GM18858 (cell line): Measurements from ENCODE around the gene MTG1.
"Not testable (repeated sequence)": the region's sequence is repeated elsewhere in the genome, so short reads cannot be mapped to it uniquely, and the experiment has no call there.

Experiments used
- ATAC-seq: cut with Tn5 transposase; IDR thresholded peaks from one replicate; pipeline ENCODE4 v1.9.1; 2021; ENCODE audit not compliant: unreplicated experiment

The MTG1 gene

GRCh38 chr10:133422807-133423771, 29.1 kb downstream of the MTG1 start:
- no peak for ATAC-seq

GRCh38 chr10:133424102-133424501, 30.1 kb downstream of the MTG1 start:
- ATAC-seq, result not testable (repeated sequence)

GRCh38 chr10:133424601-133425000, 30.6 kb downstream of the MTG1 start, which contains the start of gene SPRN:
Gene SPRN, minus strand, starts transcription at chr10:133424625. Its CDS starts 944 bp downstream, at chr10:133423681.
- not testable (repeated sequence) for ATAC-seq

- not testable (repeated sequence) for ATAC-seq
Measured at GRCh38 chr10:133429571-133429970, 35.6 kb downstream of the MTG1 start.

DNA sequence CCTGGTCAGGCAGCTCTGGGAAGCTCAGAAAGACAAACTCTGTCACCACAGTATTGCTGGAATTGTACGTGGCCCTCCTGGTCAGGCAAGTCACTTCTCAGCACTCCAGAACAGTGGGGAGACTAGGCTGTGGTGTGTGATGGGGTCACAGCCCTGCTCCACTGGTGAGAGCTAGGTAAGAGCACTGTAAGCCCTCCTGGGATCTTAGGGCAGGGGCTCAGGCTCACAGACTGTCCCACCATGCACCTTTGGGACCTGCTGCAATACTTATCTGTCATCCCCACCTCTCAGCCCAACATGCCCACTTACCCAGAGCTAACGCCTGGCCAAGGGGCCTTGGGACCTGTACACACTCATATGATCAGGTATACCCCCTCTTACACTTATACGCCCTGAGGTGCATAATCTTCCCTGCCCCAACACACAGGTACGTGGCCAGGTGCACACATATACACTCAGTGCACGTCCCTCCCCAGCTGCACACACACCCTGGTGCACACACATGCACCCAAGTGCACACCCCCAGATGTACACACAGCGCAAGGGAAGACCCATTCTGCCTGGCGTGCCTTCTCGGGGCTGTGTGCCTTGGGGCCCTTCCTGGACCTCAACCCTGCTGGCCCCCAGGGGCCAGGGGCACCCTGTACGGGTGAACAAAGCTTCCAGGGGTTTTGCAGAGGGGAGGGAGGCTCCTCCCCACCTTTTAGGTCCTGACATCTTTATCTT, 38.1 kb downstream of the MTG1 start:
- ATAC-seq, result not testable (repeated sequence)

DNA sequence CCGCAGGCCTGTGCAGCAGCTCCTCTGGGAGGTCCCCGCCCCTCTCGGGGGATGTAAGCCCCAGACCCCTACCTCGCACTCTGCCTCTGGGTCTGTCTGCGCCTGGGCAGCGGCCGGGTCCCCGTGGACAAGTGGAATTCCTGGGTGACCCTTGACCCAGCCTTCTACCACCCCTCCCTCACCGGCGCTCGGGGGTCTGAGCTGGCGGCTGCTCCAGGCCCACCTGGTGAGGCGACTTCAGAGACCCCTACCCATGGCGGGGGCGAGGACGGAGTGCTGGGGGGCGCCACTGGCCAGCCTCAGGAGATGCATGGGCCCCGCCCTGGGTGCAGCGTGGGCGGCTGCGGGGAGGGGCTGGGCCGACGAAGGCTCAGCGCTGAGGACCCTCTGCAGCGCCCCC, 38.8 kb downstream of the MTG1 start:
- not testable (repeated sequence) for ATAC-seq

- no peak for ATAC-seq
Measured at GRCh38 chr10:133438711-133439273, 44.8 kb downstream of the MTG1 start.

- ATAC-seq, result no peak
Measured at GRCh38 chr10:133439517-133440461, 45.8 kb downstream of the MTG1 start.

GRCh38 chr10:133440633-133441285, 46.8 kb downstream of the MTG1 start:
- no peak for ATAC-seq

GRCh38 chr10:133441356-133441755, 47.4 kb downstream of the MTG1 start:
- not testable (repeated sequence) for ATAC-seq

- no peak for ATAC-seq
Measured at GRCh38 chr10:133441780-133442179, 47.8 kb downstream of the MTG1 start.

GRCh38 chr10:133442191-133442966, 48.4 kb downstream of the MTG1 start:
- no peak for ATAC-seq

DNA sequence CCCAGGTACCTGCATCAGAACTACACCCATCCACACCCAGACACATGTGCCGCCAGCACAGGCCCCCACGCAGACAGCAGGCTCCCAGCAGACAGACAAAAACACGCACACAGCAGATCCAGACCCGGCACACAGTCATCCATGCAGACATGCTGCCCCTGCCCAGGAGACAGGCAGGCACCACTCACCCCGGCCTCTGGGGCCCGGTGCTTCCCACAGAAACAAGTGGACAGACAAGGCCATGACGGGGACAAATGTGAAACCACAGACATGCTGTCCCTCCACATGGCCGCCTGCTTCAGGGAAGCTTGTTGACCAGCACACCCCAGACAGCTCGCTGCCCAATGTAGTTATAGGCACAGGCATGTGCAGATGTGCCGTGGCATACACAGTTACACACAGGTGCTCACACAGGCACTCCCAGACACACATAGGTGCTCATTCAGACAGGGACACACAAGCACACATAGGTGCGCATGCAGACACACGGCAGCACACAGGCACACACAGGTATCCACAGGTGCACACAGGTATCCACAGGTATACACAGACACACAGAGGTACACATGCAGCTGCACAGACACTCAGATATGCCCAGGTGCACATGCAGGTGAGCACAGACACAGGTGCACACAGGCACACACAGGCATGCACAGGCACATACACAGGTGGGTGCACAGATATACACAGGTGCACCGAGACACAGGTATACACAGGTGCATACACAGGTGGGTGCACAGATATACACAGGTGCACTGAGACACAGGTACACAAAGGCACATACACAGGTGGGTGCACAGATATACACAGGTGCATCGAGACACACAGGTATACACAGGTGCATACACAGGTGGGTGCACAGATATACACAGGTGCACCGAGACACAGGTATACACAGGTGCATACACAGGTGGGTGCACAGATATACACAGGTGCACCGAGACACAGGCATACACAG, 49.3 kb downstream of the MTG1 start:
- ATAC-seq, result no peak

- no peak for ATAC-seq
Measured at GRCh38 chr10:133444342-133445267, 50.6 kb downstream of the MTG1 start.

DNA sequence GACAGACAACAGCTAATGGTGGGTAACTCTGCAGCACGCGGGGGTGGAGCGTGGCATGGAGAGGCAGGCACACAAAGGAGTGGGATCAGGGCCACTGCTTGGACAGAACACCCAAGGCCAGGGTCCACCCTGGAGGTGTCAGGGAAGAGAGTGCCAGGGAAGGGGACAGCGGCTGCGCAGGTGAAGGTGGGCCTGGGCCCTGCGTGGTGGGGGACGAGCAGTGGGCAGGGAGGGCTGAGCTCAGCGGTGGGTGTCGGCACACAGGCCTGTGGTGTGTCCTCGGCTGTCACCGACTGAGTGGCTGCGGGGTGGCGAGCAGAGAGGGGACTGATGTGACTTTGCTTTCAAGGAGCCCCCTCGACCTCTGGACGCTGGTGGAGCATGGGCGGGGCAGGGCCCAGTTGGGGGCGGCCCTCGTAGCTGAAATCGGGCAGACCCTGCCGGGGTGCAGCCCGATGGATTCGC, 51.3 kb downstream of the MTG1 start:
- ATAC-seq, result no peak

DNA sequence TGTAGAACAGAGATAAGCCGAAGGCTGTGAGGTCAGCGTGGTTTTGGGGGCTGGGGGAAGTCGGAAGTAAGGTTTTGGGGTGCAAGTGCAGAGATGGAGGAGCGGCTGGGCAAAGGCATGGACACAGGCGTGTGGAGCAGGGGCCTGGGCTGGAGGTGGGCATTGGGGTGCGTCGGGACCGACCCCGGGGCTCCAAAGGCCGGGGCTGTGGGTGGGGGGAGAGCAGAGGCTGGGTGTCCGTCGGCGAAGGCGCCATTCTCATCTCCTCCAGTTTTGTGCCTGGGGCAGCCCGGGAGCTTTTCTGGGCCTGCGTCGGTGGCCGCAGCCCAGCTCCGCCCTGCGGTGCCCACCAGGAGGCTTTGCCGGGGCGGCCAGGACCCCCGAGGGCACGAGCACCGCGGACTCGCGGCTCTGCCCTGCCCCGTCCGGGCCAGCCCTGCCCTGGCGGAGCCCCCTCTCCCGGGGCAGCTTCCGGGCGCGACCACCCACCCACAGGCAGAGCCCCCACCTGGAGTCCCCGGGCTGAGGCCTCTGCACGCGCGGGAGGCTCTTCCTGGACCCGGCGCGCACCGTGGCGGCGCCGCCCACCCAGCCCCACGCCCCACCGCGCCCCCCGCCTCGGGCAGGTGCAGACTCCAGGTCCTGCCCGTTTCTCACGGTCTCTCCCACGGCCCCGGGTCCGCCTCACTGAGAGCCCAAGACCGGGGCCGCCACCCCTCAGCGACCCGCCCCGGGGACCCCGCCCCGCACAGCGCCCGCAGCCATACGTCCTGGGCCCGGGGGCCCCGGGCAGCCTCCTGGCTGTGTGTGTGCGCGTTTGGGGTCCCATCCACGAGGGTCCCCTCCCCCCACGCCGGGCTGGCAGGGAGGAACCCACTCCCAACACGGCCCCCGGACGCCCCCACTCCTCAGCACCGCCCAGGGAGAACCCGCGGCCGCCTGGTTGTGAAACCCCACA, 52.1 kb downstream of the MTG1 start:
- no peak for ATAC-seq
